Measurements from ENCODE around the gene IFITM5. TPM values are rescaled to one million over a fixed set of nuclear protein-coding genes. Genes with fewer than 3 reads are reported as not detected.
"Not testable (repeated sequence)": the region's sequence is repeated elsewhere in the genome, so short reads cannot be mapped to it uniquely, and the experiment has no call there.

The IFITM5 gene
- total and polyA plus RNA-seq, 2 donors (not counting 1 experiment from before 2014, with no cell fraction given): not detected

- Histone ChIP-seq H2AFZ (ENCODE audit: insufficient read depth, low read depth, low read length, poor library complexity, severe bottlenecking) (no peak overlapping the region), H3K4me3 (ENCODE audit: control extremely low read depth in 1 of 5, extremely low read depth in 1 of 5, insufficient read depth in 1 of 5, low read depth in 2 of 5, low read length in 4 of 5) (no peak overlapping the region), H3K9me3 (ENCODE audit: control extremely low read depth in 1 of 3, control insufficient read depth in 2 of 3, insufficient read depth in 1 of 3, low read length in 2 of 3) (no peaks in the 10 kb centered on the region), H4K20me1 (ENCODE audit: control insufficient read depth, insufficient read depth, low read length, poor library complexity, severe bottlenecking) (no peaks in the 10 kb centered on the region), H3K79me2 (ENCODE audit: control insufficient read depth, insufficient read depth, low read length) (peaks cover 3% of the 10 kb centered on the region), H3K27ac (ENCODE audit: low read length in 2 of 2) (no peak overlapping the region), H3K36me3 (replicated peaks in 1 of 2; ENCODE audit: control extremely low read depth in 1 of 2, control insufficient read depth in 1 of 2, extremely low read depth in 1 of 2, insufficient read depth in 2 of 2, low read length in 1 of 2) (no peaks in the 10 kb centered on the region), H3K27me3 (replicated peaks in 1 of 4; ENCODE audit: control extremely low read depth in 1 of 4, control insufficient read depth in 3 of 4, insufficient read depth in 4 of 4, low read length in 3 of 4) (no peaks in the 10 kb centered on the region), H3K4me1 (ENCODE audit: control insufficient read depth in 2 of 2, insufficient read depth in 2 of 2, low read length in 2 of 2) (peaks cover 35 to 49% of the 10 kb centered on the region in 2 donors), H3K9ac (ENCODE audit: low read length) (no peak overlapping the region), H3K4me2 (replicated peaks; ENCODE audit: low read depth, low read length, poor library complexity, severe bottlenecking) (no peak overlapping the region)
- H3K27me3 Mint-ChIP-seq: peaks cover 4% of the 10 kb centered on the region
- TF ChIP-seq EZH2 (IDR thresholded peaks at IDR 0.05; ENCODE audit: borderline replicate concordance, insufficient read depth, low read depth, low read length, poor library complexity, severe bottlenecking): no peak
- TF ChIP-seq CTCF (IDR thresholded peaks at IDR 0.05): no peak
- intact Hi-C loops (cut with micrococcal nuclease): no loop called here
- CTCF ChIA-PET: interaction anchor here (1.9 to 2.3 kb wide), 2 partner anchors 12 to 18 kb away, joined by 6 read pairs; no protein-coding TSS in a partner anchor
- H3K4me3 Mint-ChIP-seq: no peak overlapping the region
- DNase-seq (no peak), ATAC-seq (ENCODE audit: low read depth) (no peak)
- no peaks in the 10 kb centered on the region for H3K9me3 Mint-ChIP-seq (ENCODE audit: insufficient read depth)
- POLR2A ChIA-PET: no interaction called here
- 75% methylated on average over 7 of the region's 11 CpGs for WGBS (ENCODE audit: insufficient coverage)
- no peak overlapping the region for H3K27ac Mint-ChIP-seq
- H3K4me1 Mint-ChIP-seq: peaks cover 48% of the 10 kb centered on the region
Measured at GRCh38 chr11:324156-324555, 24.8 kb upstream of the IFITM5 start.

- CTCF ChIA-PET: interaction anchor here (1.1 to 1.4 kb wide), 2 partner anchors 13 to 69 kb away, joined by 3 to 4 read pairs; partner anchors contain the start of gene IFITM2
Measured at GRCh38 chr11:319888-320273, 20.6 kb upstream of the IFITM5 start.

GRCh38 chr11:319121-319887 lies 20.0 kb upstream of the IFITM5 start:
- H3K27ac ChIP-seq (ENCODE audit: low read length in 2 of 2): peak overlapping the region in 1 of 2 donors; percentile 43
- H3K4me1 ChIP-seq (ENCODE audit: control insufficient read depth in 2 of 2, insufficient read depth in 2 of 2, low read length in 2 of 2): peaks cover 22 to 42% of the 10 kb centered on the region in 2 donors
- not testable (repeated sequence) for H3K9me3 Mint-ChIP-seq (ENCODE audit: insufficient read depth)

More at GRCh38 chr11:319888-320273, 20.6 kb upstream of the IFITM5 start:
- H3K27ac ChIP-seq (ENCODE audit: low read length in 2 of 2); H3K27me3 ChIP-seq (replicated peaks in 1 of 4; ENCODE audit: control extremely low read depth in 1 of 4, control insufficient read depth in 3 of 4, insufficient read depth in 4 of 4, low read length in 3 of 4); H3K27me3 Mint-ChIP-seq; H3K9me3 ChIP-seq (ENCODE audit: control extremely low read depth in 1 of 3, control insufficient read depth in 2 of 3, insufficient read depth in 1 of 3, low read length in 2 of 3); H3K4me3 ChIP-seq (ENCODE audit: control extremely low read depth in 1 of 5, extremely low read depth in 1 of 5, insufficient read depth in 1 of 5, low read depth in 2 of 5, low read length in 4 of 5); H3K36me3 ChIP-seq (replicated peaks in 1 of 2; ENCODE audit: control extremely low read depth in 1 of 2, control insufficient read depth in 1 of 2, extremely low read depth in 1 of 2, insufficient read depth in 2 of 2, low read length in 1 of 2); H2AFZ ChIP-seq (ENCODE audit: insufficient read depth, low read depth, low read length, poor library complexity, severe bottlenecking); DNase-seq; H3K9me3 Mint-ChIP-seq (ENCODE audit: insufficient read depth); intact Hi-C loops (cut with micrococcal nuclease); H3K9ac ChIP-seq (ENCODE audit: low read length); H4K20me1 ChIP-seq (ENCODE audit: control insufficient read depth, insufficient read depth, low read length, poor library complexity, severe bottlenecking); POLR2A ChIA-PET; ATAC-seq (ENCODE audit: low read depth): not testable (repeated sequence)
- H3K4me3 Mint-ChIP-seq: peak overlapping the region; percentile 83
- Histone ChIP-seq H3K4me2 (replicated peaks; ENCODE audit: low read depth, low read length, poor library complexity, severe bottlenecking) (peak overlapping the region; percentile 57), H3K4me1 (ENCODE audit: control insufficient read depth in 2 of 2, insufficient read depth in 2 of 2, low read length in 2 of 2) (peaks cover 21 to 42% of the 10 kb centered on the region in 2 donors), H3K79me2 (ENCODE audit: control insufficient read depth, insufficient read depth, low read length) (peaks cover 11% of the 10 kb centered on the region)
- H3K27ac Mint-ChIP-seq: peak overlapping the region; percentile 67
- peaks cover 37% of the 10 kb centered on the region for H3K4me1 Mint-ChIP-seq
- 60% methylated on average over 1 of the region's 10 CpGs for WGBS (ENCODE audit: insufficient coverage)

More at GRCh38 chr11:319121-319887, 20.0 kb upstream of the IFITM5 start:
- H3K4me1 Mint-ChIP-seq: peaks cover 37% of the 10 kb centered on the region
- H3K27me3 Mint-ChIP-seq; H4K20me1 ChIP-seq (ENCODE audit: control insufficient read depth, insufficient read depth, low read length, poor library complexity, severe bottlenecking); intact Hi-C loops (cut with micrococcal nuclease); H3K36me3 ChIP-seq (replicated peaks in 1 of 2; ENCODE audit: control extremely low read depth in 1 of 2, control insufficient read depth in 1 of 2, extremely low read depth in 1 of 2, insufficient read depth in 2 of 2, low read length in 1 of 2); H3K9me3 ChIP-seq (ENCODE audit: control extremely low read depth in 1 of 3, control insufficient read depth in 2 of 3, insufficient read depth in 1 of 3, low read length in 2 of 3); POLR2A ChIA-PET; H3K27me3 ChIP-seq (replicated peaks in 1 of 4; ENCODE audit: control extremely low read depth in 1 of 4, control insufficient read depth in 3 of 4, insufficient read depth in 4 of 4, low read length in 3 of 4): not testable (repeated sequence)
- peak overlapping the region in 4 of 5 experiments; percentile 37 to 55 (median 50) for H3K4me3 ChIP-seq (ENCODE audit: control extremely low read depth in 1 of 5, extremely low read depth in 1 of 5, insufficient read depth in 1 of 5, low read depth in 2 of 5, low read length in 4 of 5)
- H3K79me2 ChIP-seq (ENCODE audit: control insufficient read depth, insufficient read depth, low read length): peaks cover 12% of the 10 kb centered on the region
- H3K4me2 ChIP-seq (replicated peaks; ENCODE audit: low read depth, low read length, poor library complexity, severe bottlenecking): peak overlapping the region; percentile 57
- ATAC-seq (ENCODE audit: low read depth): peak; percentile 7
- peak overlapping the region; percentile 83 for H3K4me3 Mint-ChIP-seq
- H2AFZ ChIP-seq (ENCODE audit: insufficient read depth, low read depth, low read length, poor library complexity, severe bottlenecking): peak overlapping the region; percentile 38
- H3K9ac ChIP-seq (ENCODE audit: low read length): peak overlapping the region; percentile 47
- CTCF ChIA-PET: interaction anchor here (1.4 kb wide), 1 partner anchor 68 kb away, joined by 3 read pairs; no protein-coding TSS in a partner anchor
- peak; percentile 20 for DNase-seq
- peak overlapping the region; percentile 67 for H3K27ac Mint-ChIP-seq
- WGBS (ENCODE audit: insufficient coverage): 59% methylated on average over 9 of the region's 29 CpGs
